ENCODE measurements around the gene PARP1.

DNA sequence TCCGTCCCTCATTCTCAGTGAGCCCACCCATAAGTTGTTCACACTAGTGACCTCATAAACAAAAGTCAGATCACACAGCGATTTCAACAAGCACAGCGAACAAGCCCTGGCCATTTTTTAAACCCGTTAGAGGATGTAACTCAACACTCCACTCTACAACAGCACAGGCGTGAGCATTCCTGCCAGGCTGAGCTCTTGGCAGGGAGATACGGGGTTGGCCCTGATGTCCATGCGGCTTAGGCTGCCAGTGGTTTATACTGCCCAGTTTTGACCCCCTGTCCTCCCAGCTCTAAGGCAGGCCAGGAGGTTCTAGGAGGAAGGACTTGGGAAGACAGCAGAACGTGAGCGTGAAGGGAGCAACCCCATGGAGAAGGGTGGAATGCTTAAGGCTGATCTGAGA, 35.0 kb downstream of the PARP1 start:
- TF ChIP-seq, protein P1, sequence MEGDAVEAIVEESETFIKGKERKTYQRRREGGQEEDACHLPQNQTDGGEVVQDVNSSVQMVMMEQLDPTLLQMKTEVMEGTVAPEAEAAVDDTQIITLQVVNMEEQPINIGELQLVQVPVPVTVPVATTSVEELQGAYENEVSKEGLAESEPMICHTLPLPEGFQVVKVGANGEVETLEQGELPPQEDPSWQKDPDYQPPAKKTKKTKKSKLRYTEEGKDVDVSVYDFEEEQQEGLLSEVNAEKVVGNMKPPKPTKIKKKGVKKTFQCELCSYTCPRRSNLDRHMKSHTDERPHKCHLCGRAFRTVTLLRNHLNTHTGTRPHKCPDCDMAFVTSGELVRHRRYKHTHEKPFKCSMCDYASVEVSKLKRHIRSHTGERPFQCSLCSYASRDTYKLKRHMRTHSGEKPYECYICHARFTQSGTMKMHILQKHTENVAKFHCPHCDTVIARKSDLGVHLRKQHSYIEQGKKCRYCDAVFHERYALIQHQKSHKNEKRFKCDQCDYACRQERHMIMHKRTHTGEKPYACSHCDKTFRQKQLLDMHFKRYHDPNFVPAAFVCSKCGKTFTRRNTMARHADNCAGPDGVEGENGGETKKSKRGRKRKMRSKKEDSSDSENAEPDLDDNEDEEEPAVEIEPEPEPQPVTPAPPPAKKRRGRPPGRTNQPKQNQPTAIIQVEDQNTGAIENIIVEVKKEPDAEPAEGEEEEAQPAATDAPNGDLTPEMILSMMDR (conservative IDR thresholded peaks at IDR 0.05 in 1 of 2, IDR thresholded peaks at IDR 0.05 in 1 of 2; ENCODE audit: low read depth in 1 of 2, low read length in 2 of 2): no peak
- TF ChIP-seq EZH2 (IDR thresholded peaks at IDR 0.05; ENCODE audit: low read length, missing control alignments): no peak

All from fibroblast of lung (primary cell).